Measurements from ENCODE around the gene ITGA3.
"Not testable (repeated sequence)": the region's sequence is repeated elsewhere in the genome, so short reads cannot be mapped to it uniquely, and the experiment has no call there.

Gene ITGA3

DNA sequence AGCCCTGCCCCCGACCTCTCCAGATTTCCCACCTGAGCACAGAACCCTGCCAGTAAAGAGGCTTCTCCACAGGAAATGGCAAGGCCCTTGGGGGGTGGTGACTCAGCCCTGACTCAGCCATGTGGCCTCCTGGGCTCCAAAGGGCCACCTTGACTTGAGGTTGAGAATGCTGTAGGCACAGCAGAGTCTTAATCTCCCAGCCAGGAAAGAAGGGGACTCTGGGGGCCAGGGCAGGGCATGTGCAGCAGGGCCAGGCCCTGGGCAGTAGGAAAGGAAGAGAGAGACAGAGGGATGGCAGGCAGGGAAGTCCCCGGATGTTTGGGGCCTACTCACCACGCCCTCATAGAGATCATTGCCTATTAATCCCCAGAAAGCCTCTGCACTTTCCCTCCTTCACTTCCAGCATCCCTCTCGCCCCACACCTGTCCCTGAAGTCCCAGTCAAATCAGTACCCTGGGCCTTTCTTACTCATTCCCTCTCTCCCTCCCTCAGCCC lies 4.8 kb upstream of the ITGA3 start:
- no peak for DNase-seq (ENCODE audit: low read depth, low spot score)

GRCh38 chr17:50051606-50052005 lies 4.3 kb upstream of the ITGA3 start:
- DNase-seq (ENCODE audit: low read depth, low spot score): no peak

DNA sequence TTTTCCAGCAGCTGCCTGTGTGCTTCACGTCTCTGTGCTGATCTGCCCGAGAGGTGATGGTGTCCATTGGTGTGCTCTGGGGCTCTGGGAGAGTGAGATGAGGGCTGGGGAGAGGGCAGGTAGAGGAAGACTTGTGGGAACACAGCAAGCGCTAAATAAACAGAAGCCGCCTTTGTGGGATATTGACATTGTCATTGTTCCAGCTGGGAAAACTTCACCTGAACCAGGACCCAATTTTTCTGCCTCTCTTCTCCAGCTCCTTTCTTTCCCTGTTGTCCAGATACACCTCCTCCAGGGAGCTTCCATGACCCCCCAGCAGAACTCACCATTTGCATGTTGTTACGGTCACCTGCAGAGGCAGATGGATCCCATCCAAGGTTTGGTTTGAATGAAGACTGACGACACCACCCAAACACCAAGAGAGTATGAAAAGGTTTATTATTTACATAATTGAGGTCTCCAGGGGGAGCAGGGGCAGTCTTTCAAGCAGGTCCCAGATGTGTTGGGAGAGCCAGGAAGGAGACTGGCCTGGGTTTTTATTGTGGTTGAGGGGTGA lies 3.6 kb upstream of the ITGA3 start:
- no peak for DNase-seq (ENCODE audit: low read depth, low spot score)

GRCh38 chr17:50052822-50053653 lies 2.9 kb upstream of the ITGA3 start:
- DNase-seq (ENCODE audit: low read depth, low spot score): no peak

DNA sequence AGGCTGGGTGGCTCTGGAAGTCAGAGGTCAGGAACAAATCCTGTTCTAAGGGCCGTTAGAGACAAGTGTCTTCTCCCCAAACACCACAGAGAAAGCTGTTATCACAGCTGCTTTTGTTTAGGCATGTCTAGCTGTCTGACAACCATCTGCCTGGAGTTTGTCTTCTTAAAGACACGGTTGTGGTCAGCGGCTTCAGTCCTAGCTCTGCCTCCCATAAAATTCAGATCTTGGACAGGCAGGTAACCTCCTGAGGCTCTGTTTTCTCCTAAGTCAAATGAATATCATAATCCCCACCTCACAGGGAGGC lies 2.3 kb upstream of the ITGA3 start:
- no peak for DNase-seq (ENCODE audit: low read depth, low spot score)

DNA sequence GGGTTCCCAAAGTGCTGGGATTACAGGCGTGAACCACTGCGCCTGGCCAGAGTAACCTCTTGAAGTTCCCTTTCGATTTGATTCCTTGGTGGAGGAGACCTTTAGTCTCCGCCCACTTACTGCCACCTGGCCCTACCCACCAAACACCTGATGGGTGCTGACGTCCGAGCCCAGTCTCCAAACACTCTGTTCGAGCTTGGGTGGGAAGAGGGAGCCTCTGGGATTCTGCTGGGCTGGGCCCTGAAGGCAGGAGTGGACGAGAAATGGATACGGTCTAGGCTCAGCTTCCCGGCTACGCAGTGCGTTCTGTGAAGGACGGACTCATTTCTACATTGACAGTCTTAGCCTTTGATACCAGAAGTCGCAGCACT lies 870 bp upstream of the ITGA3 start:
- DNase-seq (ENCODE audit: low read depth, low spot score): no peak

DNA sequence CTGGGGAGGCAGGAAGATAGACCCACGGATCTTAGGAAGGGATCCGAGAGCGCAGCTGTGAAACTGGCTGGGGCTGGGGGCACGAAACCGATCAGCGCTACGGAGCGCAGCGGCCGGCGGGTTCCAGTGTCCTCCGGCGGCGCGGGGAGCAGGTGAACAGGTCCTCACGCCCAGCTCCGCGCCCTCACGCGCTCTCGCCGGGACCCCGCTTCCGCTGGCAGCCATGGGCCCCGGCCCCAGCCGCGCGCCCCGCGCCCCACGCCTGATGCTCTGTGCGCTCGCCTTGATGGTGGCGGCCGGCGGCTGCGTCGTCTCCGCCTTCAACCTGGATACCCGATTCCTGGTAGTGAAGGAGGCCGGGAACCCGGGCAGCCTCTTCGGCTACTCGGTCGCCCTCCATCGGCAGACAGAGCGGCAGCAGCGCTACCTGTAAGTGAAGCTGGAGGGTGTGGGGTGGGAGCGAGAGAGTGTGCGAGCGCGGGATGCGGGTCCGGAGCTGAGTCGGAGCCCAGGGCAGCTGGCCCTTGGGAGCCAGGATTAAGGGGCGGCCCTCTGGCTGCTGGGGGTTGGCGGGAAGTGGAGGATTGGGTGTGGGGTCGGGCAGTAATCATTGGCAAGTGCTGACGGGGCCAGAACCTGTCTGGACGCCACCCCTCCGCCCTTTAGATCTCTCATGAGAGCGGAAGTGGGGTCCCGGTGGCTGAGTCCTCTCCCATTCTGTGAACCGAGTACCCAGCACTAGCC lies 479 bp downstream of the ITGA3 start:
- DNase-seq (ENCODE audit: low read depth, low spot score): no peak

- no peak for DNase-seq (ENCODE audit: low read depth, low spot score)
These were observed 1.0 kb downstream of the ITGA3 start for GRCh38 chr17:50056961-50057330.

GRCh38 chr17:50057521-50057991 lies 1.6 kb downstream of the ITGA3 start:
- no peak for DNase-seq (ENCODE audit: low read depth, low spot score)

GRCh38 chr17:50058296-50058953 lies 2.5 kb downstream of the ITGA3 start:
- no peak for DNase-seq (ENCODE audit: low read depth, low spot score)

DNA sequence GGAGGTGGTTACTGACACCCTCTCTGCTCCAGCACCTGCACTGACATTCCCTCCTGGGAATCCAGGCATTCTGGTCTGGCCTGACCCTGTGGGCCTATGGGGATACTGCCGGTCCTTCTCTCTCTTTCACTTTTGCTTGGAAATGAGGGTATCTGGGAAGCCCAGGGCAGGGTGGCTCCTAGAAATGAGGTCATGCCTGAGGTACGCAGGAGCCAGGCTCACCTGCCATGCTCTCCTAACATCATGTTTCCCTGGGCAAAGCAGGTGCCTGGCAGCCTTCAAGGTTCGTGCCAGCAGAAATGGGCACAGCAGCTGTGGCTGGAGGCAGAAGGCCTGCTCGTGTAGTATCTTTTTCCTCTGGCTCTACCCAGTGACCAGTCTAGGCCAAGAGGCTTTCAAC lies 3.3 kb downstream of the ITGA3 start:
- DNase-seq (ENCODE audit: low read depth, low spot score): no peak

DNA sequence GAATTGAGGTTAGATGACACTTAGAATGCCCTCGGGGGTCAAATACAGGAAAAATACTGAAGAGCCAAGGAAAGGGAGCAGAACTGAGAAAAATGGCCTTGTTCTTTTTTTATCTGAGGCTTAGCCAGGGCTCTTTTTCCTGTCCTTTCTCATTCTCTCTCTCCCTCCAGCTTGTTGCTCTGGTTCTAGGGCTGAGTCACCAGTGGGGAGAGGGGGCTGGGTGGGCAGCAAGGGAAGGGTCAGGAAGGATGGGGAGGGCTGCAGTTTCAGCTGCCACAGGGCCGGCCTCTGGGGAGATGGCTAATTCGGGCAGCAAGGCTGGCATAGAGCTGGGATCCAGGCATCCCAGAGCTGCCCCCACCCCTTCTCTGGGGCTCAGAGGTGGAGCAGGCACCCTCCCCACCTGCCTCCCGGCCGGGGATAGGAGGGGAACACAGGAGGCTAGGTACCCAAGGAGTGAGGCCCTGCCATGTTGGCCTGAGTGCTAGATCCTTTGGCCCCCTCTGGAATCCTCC lies 3.9 kb downstream of the ITGA3 start:
- DNase-seq (ENCODE audit: low read depth, low spot score): no peak

DNA sequence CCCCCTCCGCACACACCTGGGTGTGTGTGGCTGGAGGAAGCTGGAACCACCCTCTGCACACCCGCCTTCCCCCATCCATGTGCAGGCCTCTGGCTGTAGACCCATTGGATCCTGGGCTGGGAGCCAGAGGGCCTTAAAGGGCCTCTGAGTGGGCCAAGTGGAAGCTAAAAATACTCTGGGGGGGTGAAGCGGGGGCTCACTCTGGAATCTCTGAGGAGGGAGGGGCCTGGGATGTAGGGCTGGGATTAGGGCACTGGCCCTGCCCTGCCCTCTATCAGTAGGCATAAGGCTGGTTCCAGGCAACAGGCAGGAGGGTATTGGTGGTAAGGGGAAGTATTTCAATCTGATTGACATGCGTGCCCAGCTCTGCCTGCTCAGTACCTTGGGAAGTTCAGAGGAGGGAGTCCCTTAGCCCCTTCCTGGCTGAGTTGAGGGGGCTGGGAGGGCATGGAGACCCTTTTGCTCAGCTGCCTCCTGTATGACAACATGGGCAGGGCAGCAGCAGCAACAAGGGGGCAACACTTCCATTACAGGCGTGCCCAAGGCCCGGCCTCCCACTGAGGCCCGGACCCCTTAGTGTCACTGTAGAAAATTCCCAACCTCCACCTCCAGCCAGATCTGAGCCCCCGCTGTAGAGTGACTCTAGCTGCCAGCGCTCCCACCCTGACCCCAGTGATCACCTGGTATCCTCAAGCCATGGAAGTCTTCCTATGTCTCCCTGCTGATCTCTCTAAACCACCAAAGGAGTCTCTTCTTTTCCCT lies 5.2 kb downstream of the ITGA3 start:
- no peak for DNase-seq (ENCODE audit: low read depth, low spot score)

DNA sequence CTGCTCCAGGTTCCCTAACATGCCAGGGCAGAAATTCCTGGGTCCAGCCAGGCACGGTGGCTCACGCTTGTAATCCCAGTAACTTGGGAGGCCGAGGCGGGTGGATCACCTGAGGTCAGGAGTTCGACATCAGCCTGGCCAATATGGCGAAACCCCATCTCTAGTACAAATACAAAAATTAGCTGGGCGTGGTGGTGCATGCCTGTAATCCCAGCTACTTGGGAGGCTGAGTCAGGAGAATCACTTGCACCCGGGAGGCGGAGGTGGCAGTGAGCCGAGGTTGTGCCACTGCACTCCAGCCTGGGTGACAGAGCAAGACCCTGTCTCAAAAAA lies 5.8 kb downstream of the ITGA3 start:
- not testable (repeated sequence) for DNase-seq (ENCODE audit: low read depth, low spot score)

GRCh38 chr17:50062293-50063243 lies 6.7 kb downstream of the ITGA3 start:
- DNase-seq (ENCODE audit: low read depth, low spot score): no peak

DNA sequence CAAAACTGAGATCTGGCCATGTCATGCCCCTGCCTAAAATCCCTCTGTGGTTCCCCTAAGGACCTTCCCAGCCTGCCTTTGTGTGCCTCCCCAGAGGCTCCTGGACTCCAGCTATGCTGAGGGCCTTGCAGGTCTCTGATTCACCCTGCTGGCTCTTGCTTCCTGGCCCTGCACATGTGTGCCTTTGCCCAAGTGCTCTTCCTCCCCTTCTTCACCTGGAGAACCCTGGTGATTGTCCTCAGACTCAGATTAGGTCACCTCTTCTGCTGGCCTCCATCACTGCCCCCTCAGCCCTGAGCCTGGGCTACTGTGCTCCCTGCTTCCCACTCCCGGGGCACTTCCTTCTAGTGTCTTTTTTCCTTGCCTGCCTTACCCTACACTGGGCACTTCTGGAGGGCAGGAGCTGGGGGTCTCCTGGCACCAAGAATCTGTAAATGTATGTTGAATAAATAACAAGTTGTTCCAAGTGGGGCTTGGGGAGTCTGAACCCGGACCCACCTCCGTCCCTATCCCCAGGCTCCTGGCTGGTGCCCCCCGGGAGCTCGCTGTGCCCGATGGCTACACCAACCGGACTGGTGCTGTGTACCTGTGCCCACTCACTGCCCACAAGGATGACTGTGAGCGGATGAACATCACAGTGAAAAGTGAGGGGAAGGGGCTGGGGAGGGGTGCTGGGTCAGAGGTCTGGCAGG lies 7.8 kb downstream of the ITGA3 start:
- no peak for DNase-seq (ENCODE audit: low read depth, low spot score)

GRCh38 chr17:50064253-50065001 lies 8.5 kb downstream of the ITGA3 start:
- DNase-seq (ENCODE audit: low read depth, low spot score): no peak

GRCh38 chr17:50065056-50065455 lies 9.1 kb downstream of the ITGA3 start:
- no peak for DNase-seq (ENCODE audit: low read depth, low spot score)

DNA sequence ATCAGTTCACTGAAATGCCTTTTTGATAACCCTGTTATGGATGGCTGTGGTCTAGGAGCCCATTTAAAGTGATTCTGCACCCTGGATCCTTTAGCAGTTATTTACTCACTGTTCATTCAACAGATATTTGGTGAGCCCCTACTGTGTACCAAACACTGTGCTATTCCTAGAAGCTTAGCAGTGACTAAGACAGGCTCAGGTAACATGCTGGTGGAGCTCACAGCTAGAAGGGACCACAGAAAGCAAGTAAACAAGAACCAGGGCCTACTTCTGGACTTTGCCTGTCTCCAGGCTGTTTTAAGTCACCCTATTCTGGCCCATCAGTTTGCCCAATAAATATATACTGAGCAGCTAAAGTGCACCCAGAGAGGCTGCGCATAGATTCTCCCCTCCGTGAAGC lies 11.1 kb downstream of the ITGA3 start:
- DNase-seq (ENCODE audit: low read depth, low spot score): no peak

All from activated naive CD8-positive, alpha-beta T cell treated with anti-CD3 and anti-CD28 coated beads, Interleukin-2, amount 50 U/mL, for 16 hours (primary cell).